ENCODE data around the gene GAA.

The GAA gene

DNA sequence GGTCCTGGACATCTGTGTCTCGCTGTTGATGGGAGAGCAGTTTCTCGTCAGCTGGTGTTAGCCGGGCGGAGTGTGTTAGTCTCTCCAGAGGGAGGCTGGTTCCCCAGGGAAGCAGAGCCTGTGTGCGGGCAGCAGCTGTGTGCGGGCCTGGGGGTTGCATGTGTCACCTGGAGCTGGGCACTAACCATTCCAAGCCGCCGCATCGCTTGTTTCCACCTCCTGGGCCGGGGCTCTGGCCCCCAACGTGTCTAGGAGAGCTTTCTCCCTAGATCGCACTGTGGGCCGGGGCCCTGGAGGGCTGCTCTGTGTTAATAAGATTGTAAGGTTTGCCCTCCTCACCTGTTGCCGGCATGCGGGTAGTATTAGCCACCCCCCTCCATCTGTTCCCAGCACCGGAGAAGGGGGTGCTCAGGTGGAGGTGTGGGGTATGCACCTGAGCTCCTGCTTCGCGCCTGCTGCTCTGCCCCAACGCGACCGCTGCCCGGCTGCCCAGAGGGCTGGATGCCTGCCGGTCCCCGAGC is 17.9 kb downstream of the GAA start:
- no peak for DNase-seq

DNA sequence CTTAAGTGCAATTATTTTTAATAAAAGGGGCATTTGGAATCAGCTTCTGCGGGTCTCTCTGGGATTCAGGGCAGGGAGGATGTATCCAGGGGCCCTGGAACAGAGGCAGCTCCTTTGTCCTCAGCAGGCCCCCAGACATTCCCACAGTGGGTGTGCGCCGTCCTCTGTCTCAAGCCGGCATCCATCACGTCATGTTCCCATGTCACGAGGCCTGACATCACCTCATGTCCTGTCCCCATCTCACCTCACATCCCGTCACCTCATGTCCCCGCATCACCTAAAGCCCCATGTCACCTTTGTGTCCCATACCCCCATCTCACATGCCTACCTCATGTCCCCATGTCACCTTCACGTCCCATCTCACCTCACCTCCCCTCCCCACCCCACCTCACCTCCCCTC is 18.5 kb downstream of the GAA start:
- DNase-seq = no peak

DNA sequence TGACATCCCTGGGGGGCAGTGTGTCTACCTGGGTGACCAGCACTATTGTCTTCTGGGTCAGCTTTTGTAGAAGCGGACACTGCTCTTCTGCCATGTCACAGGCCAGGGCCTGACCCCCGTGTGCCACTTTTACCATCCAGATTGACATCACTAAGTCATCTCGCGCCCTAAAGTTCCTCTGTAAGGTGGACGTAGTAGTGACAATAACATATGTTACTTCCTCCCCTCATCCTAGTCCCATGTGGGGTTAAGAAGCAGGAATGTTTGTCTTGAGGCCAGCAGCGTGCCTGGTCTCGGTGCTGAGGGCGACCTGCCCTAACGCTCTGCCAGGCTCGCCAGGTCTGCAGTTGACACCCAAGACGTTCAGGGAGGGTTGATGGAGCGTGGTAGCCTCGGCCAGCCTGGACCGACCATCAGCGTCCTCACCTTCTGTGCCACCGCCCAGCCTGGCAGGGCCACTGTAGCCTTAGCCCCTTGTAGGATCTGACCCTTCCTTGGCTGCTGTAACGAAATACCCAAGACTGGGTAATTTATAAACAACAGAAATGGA is 20.7 kb downstream of the GAA start:
- no peak for DNase-seq

DNA sequence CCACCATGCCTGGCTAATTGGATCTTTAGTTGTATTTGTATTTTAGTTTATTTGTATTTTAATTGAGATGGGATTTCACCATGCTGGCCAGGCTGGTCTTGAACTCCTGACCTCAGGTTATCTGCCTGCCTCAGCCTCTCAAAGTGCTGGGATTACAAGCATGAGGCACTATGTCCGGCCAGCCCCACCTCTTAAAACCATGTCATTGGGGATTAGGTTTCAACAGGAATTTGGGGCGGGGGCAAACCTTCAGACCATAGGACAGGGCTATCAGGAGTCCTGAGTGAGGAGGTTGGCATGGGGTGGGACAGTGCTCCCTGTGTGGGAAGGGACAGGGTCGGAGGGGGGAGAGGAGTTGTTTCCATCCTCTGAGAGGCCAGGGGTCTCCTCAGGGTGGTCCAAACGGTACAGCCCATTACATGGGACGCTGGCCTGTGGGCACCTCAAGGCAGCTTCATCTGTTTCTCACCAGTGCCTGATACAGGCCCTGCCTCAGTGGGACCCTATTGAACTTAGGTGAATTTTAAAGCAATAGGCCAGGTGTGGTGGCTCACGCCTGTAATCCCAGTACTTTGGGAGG is 21.6 kb downstream of the GAA start:
- DNase-seq = no peak

DNA sequence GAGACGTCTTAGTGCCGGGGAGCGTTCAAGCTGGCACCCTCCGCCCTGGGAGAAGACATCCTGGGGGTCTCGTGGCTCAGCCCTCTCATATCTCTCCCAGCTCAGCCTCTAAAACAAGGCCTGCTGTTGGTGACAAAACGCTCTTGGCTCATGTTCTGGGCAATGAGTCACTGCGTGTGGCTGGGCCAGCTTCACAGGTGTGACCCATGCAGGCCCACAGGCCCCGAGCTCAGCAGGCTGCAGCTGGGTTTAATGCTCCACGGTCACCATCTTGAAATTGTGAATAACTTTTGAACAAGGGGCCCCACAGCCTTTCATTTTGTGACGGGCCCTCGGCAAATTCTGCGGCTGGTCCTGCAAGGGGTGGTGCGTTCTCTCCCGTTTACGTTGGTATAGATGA is 22.4 kb downstream of the GAA start:
- DNase-seq = no peak

DNA sequence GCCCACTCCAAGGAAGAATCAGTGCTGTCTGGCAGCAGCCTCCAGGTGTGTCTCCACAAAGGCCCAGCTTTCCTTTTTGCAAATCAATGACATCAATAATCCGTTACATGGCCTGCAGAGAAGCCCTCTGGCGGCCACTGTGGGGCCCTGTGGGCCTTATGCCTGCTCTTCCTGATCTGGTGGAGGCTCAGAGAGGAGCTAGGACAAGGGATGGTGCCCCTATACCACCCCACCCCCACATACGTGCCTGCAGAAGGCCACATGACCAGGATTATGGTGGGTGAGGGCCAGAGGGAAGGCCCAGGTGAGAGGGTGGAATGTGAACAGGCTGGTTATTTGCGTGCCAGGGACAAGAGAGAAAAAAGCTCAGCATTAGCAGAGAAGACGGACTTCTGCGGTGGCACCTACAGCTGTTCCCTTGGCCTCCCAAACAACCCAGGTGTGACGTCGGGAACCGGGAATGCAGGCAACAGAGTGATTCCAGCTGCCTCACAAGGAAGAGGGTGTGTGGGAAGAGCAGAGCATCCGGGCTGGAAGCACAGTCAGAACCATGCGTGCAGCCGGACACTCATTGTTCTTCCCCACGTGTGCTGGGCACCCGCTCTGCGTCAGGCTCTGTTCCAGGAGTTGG is 23.1 kb downstream of the GAA start:
- no peak for DNase-seq

DNA sequence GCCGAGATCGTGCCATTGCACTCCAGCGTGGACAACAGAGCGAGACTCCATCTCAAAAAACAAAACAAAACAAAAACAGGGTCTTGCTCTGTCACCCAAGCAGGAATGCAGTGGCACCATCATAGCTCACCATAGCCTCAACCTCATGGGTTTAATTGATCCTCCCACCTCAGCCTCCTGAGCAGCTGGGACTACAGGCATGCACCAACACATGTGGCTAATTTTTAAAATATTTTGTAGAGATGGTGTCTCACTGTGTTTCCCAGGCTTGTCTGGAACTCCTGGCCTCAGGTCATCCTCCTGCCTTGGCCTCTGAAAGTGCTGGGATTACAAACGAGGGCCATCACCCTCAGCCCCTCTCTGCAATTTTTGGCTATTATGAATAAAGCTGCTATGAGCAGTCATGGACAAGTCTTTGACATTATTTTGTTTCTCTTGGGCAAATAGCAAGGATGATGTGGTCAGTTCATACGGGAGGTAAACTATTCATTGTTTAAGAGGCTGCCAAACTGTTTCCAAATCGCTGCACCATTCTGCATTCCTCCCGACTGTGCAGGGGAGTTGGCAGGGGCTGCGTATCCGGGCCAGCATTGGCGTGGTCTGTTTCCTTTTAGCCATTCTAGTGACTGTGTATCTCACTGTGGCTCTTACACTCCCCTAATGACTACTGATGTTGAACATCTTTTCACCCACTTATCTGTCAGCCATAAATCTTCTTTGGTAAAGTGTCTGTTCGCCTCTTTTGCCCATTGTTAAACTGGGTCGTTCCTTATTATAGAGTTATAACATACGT is 24.5 kb downstream of the GAA start:
- no peak for DNase-seq

DNA sequence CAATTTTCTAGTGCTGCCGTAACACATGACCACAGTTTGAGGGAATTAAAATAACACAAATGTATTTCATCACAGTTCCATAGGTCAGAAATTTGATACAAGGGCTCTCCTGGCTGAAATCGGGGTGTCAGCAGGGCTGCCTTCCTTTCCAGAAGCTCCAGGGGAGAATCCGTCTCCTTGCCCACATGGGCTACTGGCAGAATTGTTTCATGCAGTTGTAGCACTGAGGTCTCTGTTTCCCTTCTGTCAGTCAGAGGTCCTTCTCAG is 25.0 kb downstream of the GAA start:
- DNase-seq = no peak

DNA sequence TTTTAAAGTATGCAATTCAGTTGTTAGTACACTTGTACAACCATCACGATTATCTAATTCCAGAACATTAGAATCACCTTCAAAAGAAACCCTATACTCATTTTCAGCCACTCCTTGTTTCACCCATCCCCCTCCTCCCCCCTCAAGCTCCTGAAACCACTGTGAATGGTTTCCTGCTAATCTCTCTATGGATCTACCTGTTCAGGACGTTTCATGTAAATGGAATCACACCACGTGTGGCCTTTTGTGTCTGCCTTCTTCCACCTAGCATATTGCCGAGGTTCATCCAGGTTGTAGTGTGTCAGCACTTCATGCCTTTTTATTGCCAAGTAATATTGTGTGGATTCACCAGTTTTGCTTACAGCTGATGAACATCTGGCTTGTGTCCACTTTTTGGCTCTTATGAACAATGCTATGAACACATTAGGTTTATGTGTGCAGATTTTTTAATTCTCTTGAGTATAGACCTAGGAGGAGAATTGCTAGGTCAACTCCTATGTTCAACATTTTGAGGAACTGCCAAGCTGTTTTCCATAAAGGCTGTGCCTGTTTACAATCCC is 27.7 kb downstream of the GAA start:
- no peak for DNase-seq

DNA sequence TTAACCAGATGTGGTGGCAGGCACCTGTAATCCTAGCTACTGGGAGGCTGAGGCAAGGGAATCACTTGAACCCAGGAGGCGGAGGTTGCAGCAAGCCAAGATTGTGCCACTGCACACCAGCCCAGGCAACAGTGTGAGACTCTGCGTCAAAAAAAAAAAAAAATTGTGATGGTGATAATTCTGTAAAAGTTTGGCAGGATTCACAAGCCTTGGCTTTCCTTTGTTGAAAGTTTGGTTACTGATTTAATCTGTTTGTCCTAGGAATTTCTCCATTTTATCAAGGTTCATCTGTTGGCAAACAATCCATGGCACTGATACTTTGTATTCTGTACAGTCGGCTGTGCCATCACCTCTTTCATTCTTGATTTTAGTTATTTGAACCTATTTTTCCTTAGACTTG is 29.6 kb downstream of the GAA start:
- DNase-seq = no peak

DNA sequence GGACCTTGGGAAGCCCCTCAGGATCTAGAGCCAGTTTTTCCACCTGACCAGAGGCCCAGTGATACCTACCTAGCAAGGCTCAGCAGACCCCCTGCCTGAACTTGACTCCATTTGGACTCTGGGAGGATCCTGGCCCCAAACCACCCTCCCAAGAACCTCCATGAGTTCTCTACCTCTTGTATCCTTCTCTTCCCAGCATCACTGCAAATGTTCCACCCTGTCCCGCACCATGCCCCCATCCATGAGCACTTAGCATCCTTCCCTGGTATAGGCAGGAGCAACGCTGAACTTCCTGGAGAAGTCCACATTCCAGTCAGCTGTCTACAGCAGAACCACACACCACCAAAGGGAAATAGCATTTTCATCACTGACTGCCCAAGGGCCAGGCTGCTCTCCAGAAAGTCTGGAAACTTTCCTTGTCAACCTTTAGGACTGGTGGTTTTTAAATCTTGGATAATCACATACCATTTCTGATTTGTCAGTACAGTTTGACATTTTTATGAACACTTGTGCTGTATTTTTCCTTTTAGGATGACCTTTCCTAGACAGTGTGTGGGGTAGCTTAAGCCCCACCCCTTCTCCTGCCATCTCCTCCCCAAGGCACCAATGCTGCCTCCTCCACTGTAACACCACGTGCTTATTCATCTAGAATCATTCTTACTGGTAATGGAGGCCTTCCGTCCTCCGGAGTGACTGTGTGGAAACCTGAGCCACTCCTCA is 31.7 kb downstream of the GAA start:
- DNase-seq = no peak

DNA sequence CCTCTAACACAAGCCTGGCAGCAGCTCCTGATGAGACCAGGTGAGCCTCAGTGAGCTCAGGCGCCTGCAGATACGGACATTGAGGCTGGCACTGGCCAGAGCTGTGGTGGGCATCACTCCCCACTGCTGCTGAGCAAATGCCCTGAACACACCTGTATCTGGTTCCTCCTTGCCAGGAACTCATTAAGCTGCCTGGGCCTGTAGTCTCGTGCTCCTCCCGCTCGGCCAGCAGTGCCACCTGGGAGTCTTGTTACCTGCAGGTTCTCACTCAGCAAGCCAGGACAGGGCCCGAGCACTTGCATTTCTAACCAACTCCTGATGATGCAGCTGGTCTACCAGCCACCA is 32.2 kb downstream of the GAA start:
- no peak for DNase-seq

DNA sequence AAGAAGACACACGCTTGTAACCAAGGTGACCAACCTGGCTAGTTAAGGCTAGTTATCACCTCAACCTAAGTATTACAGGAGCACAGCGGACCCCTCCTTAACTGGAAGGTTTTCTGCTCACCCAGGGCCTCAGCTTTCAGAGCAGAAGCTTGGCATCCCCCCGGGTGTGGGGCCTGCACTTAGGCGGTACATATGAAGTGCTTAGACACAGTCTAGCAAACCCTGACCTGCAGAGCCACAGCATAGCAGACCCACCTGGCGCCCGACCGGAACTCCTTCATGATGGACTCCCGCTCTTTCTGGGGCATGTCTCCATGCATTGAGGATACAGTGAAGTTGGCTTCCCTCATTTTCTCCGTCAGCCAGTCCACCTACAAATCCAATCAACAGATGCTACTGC is 35.8 kb downstream of the GAA start:
- no peak for DNase-seq

DNA sequence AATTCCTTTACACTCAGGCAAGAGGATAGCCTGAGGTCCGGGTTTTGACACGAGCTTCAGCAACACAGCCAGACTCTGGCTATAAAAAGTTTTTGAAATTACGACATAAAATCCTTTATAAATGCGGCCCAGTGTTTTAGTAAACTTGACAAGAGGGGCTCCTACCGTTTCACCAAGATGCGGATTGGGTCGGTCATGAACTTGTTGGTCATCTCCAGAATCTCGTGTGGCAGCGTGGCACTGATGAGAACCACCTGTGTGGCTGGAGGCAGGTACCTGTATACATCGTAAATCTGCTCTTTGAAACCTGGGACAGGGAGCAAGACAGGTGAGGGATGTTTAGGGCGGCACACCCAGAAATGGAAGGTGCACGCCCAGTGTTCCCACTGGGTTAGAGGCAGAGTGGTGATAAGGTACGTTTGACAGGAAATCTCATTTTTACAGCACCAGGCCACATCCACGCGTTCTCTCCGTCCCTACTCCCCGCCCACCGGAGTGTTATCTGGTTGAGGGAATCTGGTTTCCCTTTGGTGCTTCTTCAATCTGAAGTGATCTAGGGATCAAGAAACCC is 37.6 kb downstream of the GAA start:
- DNase-seq = no peak

DNA sequence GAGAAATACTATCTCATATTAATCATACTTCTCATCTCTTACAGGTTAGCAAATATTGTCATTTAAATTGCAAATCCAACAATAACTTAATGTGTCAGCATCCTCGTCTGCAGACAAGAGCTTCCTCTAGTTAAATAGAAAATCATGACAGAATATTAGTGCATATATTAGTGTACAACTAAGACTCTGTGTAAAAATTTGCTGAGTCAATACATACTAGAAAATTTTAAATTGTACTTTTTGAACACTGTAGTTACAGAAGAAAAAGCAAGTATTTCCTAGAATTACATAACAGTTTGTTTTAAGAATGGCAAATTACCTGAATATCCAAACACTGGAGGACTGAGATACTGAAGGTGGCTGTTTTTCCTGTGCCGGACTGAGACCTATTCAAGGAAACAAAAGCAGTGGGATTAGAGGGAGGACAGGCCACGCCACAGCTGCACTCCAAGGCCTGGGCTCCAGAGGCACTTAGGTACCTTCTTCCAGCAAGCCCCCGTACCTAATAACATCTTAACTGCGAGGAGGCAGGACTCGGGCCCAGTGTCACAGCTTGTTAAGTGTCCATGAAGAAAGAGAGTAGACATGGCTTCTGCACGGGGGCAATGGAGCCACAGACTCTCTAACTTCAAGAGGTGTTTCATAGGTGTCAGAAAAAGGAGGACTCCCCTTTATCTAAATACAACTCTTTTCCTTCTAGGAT is 40.2 kb downstream of the GAA start:
- DNase-seq = no peak

DNA sequence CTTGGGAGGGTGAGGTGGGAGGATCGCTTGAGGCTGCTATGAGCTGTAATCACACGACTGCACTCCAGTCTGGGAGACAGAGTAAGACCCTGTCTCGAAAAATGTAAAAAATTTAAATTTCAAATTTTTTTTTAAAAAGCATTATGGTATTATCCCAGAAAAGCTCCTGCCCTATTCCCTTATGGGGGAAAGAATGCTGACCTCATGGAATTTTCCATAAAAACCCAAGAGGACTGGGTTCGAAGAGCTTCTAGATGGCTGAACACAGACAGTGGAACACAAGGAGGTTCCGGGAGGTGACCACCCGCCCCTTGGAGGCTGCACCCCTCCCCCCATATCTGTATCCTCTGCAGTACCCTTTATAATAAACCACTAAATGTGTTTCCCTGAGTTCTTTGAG is 41.5 kb downstream of the GAA start:
- DNase-seq = no peak

DNA sequence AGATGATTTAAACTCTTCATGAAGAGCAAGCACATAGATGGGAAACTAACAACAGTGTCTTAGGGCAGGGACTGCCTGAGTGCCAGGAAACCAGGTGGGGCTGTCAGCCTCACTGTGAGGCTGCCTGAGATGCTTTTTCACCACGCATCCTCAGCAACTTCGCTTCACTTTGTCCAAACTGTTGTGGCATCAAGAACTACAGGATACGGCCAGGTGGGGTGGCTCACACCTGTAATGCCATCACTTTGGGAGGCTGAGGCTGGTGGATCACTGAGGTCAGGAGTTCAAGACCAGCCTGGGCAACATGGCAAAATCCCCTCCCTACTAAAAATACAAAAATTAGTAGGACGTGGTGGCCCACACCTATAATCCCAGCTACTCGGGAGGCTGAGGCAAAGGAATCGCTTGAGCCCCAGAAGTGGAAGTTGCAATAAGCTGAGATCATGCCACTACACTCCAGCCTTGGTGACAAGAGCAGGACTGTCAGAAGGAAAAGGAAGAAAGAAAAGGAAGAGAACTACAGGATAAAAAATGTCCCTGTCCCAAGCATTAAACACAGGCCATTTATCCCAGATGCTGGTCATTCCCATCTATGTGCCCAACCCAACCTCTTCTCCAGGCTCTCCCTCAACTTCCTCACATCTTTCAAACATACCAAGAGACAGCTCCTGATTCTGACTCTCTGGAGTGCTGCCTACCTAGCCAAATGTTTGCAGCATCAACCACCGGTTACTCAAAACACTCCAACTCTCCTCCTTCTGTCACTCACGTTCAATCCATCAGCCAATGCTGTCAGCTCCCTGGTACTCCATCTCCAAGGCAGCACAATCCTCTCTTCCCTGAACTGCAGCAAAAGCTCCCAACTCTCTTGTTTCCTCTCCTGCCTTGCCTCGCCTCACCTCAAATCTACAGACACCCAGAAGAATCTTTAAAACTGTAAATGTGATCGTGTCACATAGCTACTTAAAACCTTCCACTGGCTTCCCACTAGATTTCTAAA is 44.0 kb downstream of the GAA start:
- DNase-seq = no peak

DNA sequence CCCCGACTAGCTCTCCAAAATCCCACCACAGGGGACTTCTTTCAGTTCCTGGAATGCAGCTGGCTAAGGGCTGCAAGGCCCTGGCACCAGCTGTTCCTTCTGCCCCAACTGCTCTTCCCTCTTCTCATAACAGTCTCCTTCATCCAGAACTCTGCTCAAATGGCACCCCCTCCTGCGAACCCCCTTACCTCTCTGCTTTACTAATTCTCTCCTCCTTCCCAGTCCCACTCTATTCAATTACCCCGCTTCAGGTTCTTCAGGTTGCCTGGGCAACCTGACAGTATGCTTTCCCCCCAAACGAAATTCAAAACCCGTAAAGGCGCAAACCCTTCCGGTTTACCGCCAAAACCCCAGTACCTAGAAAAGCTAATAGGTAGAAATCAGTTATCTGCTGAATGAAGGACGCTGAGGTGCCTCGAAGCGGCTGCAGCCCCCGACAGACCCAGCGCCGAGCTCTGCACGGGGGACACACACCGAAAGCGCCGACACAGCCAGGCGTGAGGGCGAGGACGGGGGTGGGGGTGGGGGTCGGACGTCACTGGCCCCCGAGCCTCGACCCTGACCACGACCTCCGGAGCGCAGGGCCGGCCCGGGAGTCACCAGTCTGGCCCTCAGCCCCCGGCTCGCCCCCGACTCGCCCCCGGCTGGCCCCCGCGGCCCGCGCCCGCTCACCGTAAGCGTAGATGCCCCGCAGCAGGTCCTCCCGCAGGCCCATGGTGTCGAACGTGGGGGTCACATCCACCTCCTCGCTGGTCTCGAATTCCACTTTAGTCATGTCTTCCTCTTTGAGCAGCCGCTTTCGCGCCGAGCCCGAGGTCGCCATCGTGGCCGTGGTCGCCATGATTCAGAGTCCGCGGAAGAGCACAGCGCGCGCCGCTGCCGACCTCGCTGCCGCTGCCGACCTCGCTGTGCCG is 45.0 kb downstream of the GAA start:
- no peak for DNase-seq

DNA sequence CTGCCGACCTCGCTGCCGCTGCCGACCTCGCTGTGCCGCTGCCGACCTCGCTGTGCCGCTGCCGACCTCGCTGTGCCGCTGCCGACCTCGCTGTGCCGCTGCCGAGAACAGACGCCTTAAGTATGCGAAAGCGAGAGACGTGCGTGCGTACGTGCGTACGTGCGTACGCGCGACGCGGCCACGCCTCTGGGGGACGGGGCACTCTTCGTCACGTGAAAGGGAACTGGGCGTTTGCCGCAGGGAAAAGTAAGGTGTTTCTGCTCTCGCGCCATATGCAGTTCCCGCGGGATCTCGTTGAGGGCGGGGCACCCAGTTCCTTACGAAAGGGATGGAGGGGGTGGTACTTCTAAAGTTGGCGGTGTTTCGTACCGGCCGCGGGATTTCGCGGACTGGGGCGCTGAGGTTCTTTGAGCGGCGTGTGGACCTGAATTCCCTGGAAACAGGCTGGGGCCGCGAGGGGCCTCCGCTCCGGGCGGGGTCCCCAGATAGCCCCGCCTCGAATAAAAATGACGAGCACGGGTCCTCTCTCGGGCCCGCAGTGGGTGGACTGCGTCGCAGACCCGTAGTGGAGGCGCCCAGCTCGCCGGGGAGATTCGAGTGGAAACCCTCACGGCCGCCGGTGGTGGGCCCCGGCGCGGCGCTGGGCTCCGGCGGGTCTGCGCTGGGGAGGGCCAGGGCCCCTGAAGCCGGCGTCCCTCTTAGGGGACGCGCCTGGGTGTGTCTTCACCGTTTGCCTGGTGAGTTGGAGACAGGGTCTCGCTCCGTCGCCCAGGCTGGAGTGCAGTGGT is 45.8 kb downstream of the GAA start, which contains the start of gene EIF4A3:
Gene EIF4A3 (minus strand): TSS at position 94 of the 788 bp plus-strand sequence. CDS start 167 bp downstream, outside the sequence.
- peak; percentile 97 for DNase-seq

Data from stimulated activated naive CD4-positive, alpha-beta T cell treated with Interleukin-2 at 50 U/mL for 16 hours (primary cell).